SHP77 (cell line): ENCODE data around the gene ATP5PD.
"Not testable (repeated sequence)": the region's sequence is repeated elsewhere in the genome, so short reads cannot be mapped to it uniquely, and the experiment has no call there.

Experiments used
- DNase-seq, 2 experiments: peaks; one replicate each; lab custom pipeline; 2025; lab: John Stamatoyannopoulos, UW

The ATP5PD gene

DNA sequence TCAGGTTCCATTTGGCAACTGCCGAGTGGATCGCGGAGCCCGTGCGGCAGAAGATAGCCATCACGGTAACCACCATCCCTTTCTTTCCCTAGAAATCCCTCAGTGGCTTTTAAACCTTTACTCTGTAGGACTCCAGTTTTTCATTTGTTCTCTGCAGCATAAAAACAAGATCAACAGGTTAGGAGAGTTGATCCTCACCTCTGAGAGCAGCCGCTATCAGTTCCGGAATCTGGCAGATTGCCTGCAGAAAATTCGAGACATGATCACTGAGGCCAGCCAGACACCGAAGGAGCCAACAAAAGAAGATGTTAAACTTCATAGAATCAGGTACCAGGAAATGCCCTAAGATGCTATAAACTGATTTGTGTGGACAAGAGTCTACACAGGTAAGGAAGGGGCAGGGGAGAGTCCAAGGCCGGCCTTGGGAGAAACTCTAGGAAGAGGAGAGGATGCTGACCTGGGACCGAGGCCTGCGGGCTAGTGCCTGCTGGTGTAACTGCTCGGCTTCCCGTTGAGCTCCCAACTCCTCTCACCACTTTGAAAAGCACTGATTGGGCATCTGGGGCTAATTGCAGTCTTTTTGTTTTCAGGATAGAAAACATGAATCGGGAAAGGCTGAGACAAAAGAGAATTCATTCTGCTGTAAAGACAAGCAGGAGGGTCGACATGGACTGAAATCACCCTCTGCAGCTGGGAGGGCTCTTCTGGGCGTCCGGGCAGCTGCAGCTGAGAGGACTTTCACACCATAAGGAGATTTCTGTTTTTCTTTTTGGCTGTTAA lies 26.2 kb downstream of the ATP5PD start:
- DNase-seq, result no peak

DNA sequence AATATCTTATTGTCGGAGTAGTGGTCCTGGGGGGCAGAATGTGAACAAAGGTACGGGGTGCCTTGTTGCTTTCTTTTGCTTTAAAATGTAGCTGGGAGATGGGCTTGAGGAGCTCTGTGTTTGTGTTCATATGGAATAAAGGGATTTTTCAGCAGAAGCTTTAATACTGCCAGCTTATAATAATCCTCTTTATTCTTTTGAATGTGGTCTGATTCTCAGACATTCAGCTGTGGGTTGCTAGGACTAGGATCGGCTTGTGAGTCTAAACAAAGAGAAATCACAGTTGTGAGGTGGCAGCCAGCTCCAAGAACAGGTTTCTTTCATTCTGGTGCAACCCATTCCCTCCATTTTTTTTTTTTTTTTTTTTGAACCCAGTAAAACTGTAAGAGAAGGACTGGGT lies 27.1 kb downstream of the ATP5PD start:
- DNase-seq, result no peak

DNA sequence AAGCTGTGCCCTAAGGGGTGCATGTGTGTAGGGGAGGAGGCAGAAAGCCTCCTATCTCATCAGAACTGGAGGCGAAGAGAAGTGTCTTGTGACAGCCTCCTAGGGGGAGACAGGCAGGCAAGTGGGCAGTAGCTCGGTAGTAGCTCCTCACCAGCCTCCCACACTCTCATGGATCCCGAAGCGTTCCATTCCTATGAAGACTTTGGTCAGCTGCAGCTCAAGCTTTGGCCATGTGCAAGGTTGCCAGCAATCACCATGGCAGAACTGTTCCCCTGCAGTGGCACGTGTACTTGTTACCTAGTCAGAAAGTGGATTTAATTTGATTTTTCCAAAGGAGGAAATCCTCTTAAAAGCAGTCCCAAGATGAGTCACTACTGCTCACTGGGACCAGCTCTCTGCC lies 27.6 kb downstream of the ATP5PD start:
- DNase-seq, result no peak

DNA sequence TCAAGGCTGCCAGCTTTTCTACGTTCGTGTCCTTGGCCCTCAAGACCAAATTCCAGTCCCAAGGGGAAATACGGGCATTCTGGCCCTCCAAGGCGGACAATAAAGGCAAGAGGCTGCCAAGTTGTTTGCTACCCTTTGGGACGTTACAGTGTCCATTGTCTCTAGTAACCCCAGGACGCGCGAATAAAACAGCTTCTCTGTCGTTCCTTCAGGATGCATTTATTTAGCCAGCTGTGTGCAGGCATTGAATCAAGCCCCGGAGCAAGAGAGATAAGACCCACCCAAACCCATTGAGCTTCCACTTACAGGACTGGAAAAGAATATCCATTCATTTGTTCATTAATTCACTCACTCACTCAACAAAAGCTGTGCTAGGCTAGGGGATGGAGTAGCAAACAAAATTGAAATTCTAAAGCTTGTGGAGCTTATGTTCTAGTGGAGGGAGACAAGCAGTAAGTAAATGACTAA lies 33.6 kb downstream of the ATP5PD start:
- DNase-seq, result no peak

DNA sequence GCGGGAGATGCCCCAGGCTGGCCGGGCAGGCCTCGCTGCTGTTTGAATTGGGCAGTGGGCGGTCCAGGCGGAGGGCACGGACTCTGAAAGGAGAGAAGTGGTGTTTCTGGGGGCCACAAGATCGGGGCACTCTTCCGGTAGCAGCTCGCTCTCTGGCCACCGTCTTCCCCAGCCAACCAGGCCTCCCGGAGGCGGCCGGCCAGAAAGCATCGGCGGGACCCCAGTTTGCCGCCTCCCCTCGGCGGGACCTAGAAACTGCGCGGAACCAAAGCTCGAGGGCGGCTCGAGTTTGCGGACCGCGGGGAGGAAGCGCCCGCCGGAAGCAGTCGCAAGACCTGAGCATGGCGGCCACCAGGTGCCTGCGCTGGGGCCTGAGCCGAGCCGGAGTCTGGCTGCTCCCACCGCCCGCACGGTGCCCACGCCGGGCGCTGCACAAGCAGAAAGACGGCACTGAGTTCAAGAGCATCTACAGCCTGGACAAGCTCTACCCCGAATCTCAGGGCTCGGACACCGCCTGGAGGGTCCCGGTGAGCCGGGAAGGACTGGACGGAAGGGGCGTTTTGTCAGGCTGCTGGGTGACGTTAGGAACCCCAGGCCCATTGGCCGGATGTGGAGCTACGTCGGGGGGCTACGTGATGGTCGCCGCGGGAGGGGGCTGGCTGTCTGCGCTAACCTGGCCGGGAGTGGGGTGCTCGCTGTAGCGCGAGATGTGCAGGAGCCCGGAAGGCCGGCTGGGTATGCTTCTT lies 34.2 kb downstream of the ATP5PD start, which contains the start of gene MRPL58:
TSS of gene MRPL58 (plus strand) at position 325 of the 746 bp plus-strand sequence. CDS start at position 342, 17 bp downstream.
- DNase-seq, result peak; percentile 95 to 97

DNA sequence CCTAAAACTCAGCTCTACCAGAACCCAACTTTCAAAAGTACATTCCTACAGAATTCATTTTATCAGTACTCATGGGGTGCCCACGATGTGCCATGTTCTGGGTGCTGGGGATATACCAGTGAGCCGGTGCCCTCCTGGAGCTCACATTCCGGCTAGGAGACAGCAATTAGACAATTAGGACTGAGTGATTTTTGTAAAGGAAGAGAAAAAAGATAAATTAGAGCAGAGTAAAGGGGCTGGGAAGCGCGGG lies 34.7 kb downstream of the ATP5PD start:
- no peak for DNase-seq

DNA sequence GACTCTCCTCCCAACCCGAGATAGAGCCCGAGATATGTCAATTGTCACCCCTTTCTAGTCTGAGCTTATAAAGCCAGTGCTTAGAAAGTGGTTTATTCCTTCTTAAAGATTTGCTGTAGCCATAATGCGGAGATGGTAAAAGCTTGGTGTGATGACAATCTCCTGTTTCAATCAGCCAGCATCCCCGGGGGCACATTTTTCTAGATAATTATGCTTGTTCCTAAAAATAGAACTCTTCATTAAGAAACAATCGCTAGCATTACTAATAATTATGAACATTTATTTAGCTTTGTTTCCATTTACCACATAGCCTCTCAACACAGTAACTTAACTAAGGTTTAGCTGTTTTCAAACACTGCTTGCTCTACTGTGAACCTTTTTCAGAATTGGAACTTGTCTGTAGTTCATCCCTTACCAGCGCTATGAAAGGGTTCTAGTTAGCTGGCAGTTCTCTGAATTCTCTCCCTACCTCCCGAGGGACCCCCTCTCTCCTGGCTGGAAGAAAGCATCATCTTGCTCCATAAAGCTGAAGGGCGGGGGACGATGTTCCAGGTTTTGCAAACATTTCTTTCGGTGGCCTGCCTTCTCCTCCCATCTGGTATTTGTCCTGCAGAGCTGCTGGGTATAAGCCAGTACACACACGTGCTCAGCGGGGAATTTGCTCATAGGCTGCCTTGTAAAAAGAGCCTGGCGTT lies 35.2 kb downstream of the ATP5PD start:
- peak; percentile 55 to 81 for DNase-seq

DNA sequence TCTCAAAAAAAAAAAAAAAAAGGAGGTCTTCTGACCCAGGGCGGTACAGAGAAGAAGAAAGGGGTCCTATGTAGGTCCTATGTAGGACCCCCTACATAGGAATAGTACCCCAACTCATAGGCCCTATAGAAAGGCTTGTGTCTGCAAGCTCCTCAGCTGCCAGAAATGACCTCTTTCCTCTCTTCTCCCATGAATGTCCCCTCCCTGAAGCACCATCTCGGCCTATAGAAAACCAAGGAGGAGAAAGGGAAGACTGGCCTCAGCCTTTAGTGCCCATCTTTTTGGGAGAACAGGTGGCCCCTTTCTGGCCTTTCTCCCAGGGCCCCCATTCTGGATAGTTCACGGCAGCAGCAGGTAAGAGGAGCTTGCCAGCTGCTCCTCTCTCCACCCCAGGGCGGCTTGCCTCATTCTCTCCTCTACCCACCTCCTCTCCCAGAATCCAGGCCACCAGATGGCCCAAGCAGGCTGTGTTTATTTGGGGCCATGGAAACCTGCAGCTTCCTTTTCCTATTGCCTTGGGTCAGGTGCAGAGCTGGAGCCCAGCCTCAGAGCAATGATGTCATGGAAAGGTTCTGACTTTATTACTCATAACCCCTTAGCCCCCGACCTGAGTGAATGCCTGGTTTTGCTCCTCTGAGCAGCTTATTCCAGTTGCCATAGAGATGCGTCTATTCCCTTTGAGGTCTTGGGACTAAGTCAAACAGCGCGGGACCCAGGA lies 35.9 kb downstream of the ATP5PD start:
- DNase-seq, result peak; percentile 98 to 99

DNA sequence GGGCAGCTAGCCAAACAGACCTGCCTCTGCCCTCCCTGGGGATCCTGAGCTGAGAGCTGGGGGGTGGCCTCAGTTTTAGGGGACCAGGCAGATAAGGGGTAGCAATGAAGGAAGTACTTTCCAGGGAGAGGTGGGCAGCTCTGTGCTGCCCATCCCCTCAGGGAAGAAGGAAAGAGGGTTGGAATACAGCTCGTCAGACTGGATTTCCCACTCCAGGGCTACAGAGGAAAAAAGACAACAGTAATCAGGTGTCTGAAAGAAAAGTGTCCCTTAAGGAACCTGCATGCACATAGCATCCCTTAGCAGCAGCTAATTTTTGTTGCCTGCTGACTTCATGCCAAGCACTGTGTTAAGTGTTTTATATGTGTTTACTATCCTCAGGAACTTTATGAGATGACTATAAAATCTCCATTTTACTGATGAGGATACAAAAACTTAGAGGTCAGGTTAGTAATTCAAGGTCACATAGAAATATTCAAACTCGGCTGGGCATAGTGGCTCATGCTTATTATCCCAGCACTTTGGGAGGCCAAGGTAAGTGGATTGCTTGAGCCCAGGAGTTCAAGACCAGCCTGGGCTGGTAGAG lies 37.5 kb downstream of the ATP5PD start:
- no peak for DNase-seq

DNA sequence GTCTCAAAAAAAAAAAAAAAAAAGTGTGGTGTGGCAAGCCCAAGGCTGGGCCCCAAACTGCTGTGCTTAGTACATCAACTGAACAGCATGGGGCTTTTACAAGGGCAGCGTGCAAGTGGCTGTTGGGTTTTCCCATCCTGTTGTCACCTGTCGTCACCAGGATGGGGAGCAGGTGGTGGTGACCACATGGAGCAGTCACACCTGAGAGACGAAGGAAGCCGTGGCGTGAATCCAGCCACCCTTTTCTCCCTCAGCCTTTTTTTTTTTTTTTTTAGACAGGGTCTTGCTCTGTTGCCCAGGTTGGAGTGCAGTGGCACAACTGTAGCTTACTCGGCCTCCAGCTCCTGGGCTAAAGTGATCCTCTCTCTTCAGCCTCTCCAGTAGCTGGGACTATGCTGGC lies 38.4 kb downstream of the ATP5PD start:
- DNase-seq, result peak in 1 of 2 experiments; percentile 35

DNA sequence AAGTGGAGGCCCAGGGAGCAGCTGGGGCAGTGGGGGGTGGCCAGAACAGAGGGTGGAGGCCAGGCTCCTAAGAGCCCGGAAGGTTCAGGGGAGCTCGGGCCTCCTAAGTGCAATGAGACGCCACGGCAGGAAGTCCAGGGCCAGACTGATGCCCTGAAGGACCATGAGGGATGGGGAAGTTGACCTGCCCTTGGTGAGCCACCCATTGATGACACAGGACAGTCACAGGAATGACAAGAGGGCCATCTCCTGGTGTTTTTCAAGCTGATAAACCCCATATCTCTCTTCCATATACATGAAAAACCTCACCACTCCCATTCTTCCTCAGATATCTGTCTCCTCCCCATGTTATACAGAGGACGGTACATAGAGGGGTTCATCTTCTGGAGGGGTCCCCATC lies 40.1 kb downstream of the ATP5PD start:
- peak in 1 of 2 experiments; percentile 27 for DNase-seq

DNA sequence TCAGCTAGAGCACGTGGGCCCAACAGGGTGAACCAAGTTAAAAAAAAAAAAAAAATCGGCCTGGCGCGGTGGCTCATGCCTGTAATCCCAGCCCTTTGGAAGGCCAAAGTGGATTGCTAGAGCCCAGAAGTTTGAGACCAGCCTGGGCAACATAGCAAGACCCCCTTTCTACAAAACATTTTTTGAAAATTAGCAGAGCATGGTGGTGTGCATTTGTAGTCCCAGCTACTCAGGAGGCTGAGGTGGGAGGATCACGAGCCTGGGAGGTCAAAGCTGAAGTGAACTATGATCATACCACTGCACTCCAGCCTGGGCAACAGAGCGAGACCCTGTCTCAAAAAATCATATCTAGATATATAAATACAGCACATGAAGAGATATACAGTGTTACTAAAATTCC lies 40.7 kb downstream of the ATP5PD start:
- not testable (repeated sequence) for DNase-seq

DNA sequence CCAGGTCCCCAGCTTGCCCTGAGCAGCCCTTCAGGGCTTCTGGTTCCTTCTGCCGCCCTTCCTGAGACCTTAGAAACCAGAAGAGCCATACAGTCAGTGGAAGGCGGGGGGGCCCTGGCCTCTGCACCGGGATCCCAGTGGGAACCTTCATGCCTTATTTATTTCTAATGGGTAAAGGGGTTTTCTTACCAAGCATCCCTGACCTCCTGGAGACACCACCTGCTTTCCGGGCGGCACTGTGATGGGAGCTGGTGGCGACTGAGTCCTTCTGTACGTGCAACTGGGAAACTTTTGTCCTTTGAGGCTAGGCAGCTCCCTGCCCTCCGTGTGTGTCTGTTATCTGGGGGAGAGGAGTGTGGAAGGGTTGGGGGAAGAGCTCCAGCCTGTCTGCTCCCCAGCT lies 41.5 kb downstream of the ATP5PD start:
- no peak for DNase-seq

DNA sequence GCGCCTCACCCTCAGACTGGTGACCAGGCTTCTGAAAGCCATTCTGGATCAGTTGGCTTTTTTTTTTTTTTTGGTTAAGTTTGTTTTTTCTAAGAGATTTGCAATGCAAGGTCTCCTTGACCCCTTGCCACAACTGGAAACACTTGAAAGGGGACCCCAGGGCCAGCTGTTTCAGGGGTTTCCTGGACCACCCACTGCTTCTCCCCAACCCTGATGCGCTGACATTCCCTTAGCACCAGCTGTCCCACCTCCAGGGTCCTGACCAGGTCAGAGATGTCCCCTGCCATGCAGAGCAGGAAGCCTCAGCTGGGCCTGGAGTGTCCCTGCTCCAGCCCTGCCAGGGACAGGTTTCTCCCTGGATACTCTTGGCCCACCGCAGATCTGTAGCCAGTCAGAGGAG lies 42.4 kb downstream of the ATP5PD start:
- DNase-seq, result no peak

DNA sequence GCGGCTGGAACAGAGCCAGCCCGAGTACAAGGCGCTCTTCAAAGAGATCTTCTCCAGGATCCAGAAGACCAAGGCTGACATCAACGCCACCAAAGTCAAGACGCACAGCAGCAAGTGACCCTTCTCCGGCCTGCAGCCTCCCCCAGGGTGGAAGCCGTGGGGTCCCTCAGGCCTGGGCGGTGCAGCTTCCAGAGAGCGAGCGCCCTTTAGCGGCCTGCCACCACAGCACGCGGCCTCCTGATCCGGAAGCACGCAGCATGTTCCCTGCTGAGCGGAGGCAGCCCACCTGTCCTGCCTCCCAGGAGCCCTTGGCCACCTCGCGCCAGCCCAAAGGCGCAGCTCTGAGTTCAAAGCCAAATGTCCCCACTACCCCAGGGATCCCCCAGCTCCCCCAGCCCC lies 42.8 kb downstream of the ATP5PD start:
- DNase-seq, result no peak

DNA sequence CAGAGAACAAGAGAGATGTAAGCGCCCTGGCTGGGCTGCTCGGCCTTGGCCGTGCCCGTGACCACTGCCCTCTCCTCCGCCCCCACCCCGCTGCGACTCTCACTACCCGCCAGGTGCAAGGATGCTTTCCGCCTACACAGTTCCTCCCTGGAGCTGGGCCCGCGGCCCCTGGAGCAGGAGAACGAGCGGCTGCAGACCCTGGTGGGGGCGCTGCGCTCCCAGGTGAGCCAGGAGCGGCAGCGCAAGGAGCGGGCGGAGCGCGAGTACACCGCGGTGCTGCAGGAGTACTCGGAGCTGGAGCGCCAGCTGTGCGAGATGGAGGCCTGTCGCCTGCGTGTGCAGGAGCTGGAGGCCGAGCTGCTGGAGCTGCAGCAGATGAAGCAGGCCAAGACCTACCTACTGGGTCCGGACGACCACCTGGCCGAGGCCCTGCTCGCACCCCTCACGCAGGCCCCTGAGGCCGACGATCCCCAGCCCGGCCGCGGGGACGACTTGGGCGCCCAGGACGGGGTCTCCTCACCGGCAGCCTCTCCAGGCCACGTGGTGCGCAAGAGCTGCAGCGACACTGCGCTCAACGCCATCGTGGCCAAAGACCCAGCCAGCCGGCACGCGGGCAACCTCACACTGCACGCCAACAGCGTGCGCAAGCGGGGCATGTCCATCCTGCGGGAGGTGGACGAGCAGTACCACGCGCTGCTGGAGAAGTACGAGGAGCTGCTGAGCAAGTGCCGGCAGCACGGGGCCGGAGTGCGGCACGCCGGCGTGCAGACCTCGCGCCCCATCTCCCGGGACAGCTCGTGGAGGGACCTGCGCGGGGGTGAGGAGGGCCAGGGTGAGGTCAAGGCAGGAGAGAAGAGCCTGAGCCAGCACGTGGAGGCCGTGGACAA lies 43.5 kb downstream of the ATP5PD start:
- DNase-seq, result no peak

DNA sequence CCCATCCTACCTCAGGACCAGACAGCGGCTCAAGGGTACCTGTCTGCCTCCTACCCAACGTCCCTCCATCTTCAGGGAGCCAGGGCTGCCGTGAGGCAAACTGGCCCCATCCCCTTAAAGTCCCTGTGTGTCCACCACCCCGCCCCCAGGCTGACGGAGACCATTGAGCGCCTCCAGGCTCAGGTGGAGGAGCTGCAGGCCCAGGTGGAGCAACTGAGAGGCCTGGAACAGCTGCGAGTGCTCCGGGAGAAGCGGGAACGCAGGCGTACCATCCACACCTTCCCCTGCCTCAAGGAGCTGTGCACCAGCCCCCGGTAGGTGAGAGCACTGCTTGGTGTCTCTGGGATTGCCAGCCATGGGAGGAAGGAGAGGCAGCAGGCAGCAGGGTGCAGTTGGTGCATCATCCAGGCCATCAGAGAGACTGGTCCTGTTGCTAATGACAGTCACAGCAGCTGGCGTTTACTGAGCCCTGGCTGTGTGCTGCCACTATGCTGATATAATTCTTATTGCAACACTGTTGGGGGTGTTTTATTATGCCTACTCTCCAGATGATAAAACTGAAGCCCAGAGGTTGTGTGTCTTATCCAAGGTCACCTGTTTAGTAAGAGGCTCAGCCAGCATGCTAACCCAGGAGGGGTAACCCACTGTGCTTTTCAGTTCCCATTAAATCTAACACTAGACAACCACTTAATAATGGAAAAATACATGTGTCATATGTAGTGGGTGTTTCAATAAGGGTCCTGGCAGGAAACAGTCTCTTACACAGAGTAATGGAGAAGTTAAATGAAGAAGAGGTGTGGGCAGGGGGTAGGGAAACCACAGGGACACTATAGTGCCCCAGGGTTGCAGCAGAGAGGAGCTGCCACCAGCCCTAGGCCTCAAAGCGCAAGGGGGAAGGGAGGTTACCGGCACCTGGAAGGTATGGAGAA lies 44.6 kb downstream of the ATP5PD start:
- no peak for DNase-seq

DNA sequence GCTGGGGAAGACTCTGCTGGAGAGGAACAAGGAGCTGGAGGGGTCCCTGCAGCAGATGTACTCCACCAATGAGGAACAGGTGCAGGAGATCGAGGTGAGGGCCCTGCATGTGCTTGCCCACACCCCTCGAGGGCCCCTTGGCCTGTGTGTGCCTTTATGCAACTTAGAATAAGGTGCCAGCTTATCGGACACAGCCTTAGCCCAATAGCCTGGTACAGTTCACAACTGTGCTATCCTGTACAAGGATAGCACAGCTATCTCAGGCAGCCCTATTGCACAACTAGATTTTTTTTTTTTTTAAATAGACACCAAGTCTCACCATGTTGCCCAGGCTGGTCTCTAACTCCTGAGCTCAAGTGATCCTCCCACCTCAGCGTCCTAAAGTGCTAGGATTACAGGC lies 47.2 kb downstream of the ATP5PD start:
- no peak for DNase-seq

DNA sequence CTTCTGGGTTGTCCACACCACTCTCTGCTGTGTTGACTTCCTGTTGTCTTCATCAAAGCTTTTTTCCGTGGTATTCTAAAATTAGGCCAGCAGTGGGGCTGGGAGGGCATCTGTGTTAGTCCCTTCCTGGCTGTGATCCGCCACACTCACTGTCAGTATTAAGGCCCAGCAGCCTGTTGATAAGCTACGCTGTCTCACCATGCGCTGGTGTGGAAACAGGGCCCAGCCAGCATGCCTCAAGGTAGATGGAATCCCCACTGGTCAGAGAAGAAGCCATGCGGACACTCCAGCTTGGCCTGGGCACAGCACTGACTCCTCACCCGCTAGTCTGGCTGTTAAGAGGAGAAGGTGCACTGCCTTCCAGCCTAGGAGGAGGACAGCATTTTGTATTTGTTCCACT lies 48.0 kb downstream of the ATP5PD start:
- DNase-seq, result no peak

DNA sequence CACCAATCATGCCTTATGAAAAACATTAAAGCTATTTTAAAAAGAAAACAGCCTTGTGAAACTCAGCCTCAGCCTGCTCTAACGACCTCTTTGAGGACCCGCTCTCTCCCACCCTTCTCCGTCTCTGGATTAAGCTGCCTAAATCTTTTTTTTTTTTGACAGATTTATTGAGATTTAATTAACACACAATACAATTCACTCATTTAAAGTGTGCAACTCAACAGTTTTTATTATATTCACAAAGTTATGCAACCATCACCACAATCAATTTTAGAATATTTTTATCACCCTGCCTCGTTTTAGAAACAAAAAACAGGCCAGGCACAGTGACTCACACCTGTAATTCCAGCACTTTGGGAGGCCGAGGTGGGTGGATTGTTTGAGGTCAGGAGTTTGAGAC lies 50.9 kb downstream of the ATP5PD start:
- DNase-seq, result no peak
